ENCODE data around the gene SHANK3. TPM values are rescaled to one million over a fixed set of nuclear protein-coding genes. Genes with fewer than 3 reads are reported as not detected.

SHANK3 gene
- total RNA-seq, 1 experiment from 2014 or later: 0.19 TPM

DNA sequence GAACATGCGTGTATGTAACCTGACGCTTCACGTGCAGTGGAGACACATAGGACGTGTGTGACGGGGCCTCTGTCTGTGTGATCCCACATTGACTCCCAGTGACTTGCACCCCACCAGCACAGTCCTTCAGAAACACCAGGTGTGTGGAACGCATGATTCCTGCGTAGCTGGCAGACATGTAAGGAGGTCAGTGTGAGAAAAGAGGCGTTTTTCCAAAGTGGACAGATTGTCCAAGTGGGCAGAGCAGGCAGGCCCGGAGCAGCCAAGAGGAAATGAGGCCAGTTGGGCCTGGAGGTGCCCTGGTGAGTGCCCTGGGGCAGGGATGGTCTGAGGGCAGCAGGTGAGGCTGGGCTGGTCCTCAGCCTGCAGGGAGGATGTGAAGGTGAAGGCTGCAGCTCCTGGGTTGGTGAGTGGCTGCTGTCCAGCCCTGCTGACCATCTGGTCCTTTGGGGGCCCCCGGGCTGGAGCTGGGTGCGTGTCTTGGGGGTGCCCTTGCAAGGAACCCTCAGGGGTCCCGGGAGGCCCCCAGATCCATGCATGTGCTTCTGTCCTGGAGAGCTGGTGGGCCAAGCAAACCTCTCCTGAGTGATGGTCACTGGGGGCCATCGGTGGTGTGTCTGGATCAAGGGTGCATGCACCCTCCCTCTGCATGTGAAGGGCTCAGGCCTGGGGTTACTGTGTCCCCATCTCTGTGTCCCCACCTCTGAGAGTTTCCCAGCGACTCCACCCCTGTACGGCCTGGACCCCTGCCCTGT, 26.6 kb downstream of the SHANK3 start:
- no peak for DNase-seq (ENCODE audit: low spot score)

DNA sequence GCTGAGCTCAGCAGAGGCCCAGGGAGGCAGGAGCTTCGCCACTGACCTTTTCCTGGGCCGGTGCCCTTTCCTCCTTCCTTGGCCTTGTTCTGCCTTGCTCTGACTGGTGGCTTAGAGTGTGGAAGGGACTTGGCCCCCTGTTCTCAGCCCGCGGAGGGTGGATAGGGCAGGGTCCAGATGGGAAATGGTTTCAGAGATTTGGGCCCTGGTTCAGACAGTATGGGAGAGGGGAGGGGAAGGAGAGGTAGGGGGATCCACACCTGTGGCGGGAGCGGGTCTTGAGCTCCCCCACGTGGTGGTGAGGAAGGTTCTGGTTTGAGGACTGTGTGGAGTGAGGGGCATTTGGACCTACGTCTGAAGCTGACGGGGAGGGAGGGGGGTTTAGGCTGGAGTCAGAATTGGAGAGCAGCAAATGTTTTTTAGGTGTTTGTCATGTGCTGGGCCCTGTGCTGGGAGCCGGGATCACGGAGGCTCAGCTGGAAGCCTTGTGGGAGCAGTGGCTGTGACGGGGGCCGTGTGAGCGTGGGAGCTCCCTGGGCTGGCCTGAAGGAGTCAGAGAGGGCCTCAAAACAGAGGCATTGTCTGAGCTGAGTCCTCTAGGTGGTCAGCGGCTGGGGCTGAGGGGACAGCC, 27.2 kb downstream of the SHANK3 start:
- DNase-seq (ENCODE audit: low spot score): no peak

DNA sequence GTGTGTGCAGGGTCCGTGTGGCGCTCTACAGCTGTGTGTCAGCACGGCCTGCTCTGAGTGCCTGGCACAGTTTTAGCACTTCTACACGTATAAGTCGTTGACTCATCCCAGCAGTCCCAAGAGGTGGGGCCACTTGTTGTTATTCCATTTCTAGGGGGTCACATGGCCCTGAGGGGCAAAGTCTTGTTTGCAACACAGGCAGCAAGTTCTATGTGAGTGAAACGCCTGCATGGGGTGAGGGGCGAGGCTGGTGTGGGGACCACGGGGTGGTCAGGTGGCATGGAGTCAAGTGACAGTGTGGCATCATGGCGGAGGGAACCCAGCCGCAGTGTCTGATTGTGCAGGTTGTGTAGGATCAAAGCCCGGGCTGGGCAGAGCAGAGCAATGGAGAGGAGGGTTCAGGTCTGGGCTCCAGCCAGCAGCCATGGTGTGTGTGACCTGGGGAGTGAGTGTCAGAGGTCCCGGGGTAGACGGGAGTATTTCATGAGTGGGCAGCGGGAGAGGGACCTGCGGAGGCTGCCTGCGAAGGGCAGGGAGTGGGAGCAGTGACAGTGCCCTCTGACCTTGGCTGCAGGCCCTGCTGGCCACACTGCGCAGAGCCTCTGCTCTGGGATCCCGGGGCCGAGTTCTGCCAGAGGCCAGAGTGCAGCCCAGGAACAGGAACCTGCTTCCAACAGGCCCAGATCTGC, 27.9 kb downstream of the SHANK3 start:
- no peak for DNase-seq (ENCODE audit: low spot score)

DNA sequence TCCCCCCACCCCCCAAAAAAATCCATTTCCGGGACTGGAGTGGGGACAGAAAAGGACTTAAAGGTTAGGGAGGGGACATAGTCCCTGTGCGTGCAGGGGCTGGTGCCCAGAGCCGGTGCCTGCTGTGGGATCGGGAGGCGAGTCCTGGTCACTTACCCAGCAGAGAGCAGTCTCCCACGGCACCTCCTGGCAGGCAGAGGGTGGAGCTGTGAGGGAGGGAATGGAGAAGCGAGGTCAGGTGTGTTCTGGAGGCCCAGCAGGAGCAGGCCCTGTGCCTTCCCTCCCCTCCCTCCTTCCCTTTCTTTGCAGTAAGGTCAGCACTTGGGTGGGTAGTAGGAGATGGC, 28.4 kb downstream of the SHANK3 start:
- no peak for DNase-seq (ENCODE audit: low spot score)

DNA sequence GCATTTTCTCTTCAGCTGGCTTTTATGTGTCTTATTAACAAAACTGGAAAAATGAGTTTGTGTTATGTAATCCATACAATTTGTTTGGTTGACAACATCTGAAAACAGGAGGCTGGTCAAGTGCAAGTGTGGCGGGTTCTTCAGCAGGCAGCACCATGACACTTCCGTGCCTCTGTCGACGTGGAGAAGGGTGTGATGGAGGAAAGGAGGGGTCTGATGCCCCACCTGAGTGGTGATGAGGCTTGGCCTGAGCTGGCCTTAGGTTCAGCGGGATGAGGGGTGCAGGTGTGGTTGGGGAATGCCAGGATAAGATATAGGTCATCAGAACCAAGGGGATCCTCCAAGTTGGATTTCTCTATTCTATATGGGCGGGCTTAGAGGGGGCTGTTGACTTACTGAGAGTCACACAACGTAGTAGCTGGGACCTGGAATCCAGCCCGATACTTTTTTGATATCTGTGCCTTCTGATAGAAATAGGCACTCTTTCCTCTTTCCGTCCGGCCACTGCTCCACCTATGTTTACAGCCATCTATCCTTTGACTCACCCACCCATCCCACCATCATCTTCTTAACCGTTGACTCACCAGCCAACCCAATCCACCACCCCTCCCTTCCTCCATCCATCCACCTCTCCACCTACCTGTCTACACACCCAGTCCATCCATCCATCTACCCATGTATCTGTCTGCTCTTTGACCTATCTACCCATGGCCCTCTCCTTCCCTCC, 29.0 kb downstream of the SHANK3 start:
- no peak for DNase-seq (ENCODE audit: low spot score)

DNA sequence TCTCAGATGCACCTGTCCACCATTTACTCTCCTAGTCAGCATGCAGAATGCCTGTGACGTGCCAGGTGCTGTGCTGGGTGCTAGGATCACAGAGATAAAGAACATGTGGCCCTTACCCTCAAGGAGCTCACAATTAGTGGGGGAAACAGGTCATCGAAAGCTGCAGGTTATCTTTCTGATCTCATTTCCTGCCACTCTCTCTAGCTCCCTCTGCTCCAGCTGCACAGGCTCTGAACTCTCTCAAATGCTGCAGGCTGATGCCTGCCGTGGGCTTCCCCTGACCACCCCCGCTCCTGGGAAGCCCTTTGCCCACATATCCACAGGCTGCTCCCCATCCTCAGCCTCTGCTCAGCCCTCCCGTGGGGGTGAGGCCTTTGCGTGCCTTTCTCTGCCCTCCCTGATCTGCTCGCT, 29.6 kb downstream of the SHANK3 start:
- no peak for DNase-seq (ENCODE audit: low spot score)

DNA sequence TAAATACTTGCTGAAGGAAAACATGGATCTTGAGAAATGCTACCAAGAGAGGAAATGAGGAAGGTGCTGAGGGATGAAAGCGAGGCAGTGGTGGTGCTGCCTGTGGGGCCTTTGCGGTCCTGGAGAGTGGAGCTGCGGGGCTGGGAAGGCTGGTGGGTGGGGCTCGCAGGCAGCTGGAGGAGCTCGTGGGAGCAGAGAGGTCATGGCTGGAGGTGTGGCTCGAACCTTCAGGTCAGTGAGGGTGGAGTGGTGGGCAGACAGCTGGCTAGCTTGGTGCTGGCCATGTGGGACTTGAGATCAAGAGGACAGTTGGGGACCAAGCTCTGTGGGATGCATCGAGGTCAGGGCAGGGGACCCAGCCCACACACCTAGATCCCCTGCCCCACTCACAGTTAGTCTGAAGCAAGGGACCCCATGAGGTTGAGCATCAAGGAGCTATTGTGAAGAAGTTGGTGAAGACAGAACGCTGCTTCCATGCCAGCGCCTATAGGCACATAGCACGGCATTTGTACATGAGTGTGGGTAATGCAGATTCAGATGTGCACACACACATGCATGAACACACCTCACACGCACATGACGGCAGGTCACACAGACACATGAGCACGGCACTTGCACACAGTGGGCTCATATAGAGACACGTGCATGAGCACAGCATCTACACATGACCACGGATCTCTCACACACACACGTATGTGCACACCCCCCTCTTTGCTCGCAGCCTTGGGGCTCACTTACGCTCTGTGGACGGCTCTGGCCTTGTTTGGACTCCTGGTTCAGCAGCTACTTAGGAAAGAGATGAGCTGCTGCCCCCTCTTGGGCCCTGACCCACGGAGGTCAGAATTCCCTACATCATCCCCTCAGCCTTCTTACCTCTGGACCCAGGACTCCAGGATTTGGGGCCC, 30.4 kb downstream of the SHANK3 start:
- DNase-seq (ENCODE audit: low spot score): no peak

DNA sequence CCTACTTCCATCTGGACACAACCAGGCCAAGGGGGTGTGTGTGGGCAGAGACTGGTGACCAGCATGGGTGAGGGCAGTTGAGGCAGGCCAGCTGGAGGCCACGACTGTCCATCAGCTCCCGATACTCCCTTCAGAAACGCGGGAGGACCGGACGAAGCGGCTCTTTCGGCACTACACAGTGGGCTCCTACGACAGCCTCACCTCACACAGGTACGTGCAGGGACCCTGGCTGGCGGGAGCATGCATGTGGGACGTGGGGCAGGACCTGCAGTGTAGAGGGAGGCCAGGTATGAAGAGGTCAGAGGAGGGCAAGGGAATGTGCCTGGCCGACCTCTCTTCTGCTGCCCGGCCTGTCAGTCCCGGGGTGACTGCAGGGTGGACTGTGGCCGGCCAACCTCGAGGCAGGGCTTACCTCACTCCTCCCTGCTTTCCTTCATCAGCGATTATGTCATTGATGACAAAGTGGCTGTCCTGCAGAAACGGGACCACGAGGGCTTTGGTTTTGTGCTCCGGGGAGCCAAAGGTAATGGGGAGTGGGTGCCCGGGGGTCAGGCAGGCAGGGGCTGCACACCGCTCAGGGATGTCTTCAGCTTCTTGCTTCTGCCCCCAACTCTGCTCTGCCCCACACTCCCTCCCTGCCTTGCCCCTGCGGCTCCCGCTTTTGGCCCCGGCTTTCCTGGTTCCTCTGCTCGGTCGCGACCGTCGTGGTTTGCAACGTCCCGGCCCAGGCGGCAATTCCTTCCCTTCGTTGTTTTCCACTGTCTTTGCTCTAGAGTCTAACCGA, 31.3 kb downstream of the SHANK3 start:
- DNase-seq (ENCODE audit: low spot score): no peak

DNA sequence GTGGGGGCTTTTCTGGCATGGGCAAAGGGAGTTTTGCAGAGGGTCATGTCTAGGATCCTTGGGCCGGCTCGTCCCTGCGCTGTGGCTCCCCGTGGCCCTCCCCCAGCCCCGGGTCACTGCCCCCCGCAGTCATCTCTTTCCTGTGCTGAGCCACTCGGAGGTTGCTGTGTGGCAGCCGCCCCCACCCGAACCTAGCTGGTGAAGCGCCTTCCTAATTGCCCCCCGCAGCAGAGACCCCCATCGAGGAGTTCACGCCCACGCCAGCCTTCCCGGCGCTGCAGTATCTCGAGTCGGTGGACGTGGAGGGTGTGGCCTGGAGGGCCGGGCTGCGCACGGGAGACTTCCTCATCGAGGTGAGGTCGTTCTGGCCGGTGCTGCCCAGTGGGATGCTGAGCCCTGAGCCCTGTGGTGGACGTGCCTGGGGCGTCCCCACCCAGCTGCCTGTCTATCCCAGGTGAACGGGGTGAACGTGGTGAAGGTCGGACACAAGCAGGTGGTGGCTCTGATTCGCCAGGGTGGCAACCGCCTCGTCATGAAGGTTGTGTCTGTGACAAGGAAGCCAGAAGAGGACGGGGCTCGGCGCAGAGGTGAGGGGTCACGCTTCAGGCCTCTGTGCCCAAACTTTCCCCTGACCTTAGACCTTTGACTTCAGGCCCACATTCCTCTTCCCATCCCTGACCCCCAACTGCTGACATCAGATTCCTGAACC, 32.0 kb downstream of the SHANK3 start:
- no peak for DNase-seq (ENCODE audit: low spot score)

DNA sequence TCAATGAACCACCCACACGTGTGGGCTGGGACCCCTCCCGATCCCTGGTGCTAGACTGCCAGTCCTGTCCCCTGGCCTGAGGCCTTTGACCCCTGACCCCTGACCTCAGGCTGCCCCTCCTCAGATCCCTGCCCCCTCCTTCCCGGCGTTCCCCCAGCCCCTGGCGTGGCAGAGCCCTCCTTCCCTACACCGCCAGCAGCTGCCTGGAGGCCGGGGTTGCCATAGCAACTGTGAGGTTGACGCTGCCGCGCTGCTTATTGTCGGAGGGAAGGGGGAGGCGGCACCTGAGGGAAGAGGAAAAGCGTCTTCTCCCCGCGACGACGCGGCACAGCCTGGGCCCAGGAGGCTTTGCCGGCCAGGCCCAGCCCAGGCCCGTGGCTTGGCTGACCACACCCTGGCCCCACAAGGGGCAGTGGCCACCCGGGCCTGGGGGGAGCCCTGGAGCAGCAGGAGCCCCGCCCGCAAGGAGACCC, 32.6 kb downstream of the SHANK3 start:
- DNase-seq (ENCODE audit: low spot score): no peak

DNA sequence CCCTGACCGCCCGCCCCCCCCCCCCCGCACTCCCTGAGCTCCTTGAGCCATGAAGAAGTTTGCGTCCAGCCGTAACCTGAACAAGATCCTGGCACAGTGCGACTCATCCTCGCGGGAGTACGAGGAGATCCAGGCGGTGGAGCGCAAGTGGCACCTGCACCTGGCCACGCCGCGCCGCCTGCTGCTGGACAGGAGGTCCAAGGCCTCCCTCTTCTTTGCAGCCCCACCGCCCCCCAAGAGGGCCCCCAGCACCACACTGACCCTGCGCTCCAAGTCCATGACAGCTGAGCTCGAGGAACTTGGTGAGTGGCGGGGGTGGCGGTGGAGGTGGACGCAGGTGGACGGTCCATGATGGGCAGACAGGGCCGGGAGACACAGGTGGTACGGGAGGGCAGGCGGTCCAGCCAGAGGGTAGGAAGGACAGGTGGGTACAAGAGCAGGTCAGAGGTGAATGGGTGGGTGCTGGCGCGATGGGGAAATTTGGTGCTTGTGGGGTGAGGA, 33.3 kb downstream of the SHANK3 start:
- DNase-seq (ENCODE audit: low spot score): no peak

DNA sequence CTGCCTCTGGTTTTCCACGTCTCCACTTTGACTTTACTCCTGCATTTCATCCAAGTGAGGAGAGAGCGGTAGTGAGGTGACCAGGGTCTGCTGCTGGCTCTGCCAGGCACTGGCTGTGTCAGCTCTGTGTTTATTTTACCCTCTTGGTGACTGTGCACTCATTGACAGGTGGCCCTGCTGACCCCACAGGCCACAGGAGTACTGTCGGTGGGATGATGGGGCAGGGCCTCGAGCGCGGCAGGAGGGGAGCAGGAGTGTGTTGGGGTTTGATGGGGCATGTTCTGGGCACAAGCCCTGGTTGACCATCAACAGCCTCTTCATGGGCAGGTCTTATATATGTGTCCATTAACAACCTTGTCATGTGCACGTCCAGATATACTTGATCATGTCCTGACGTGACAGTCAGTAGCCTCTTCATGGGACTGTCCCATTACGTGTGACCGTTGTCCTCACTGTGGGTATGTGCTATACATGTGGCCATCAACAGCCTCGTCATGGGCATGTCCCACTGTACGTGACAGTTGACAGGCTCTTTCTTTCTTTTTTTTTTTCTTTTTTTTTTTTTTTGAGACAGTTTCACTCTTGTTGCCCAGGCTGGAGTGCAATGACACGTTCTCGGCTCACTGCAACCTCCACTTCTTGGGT, 34.0 kb downstream of the SHANK3 start:
- no peak for DNase-seq (ENCODE audit: low spot score)

DNA sequence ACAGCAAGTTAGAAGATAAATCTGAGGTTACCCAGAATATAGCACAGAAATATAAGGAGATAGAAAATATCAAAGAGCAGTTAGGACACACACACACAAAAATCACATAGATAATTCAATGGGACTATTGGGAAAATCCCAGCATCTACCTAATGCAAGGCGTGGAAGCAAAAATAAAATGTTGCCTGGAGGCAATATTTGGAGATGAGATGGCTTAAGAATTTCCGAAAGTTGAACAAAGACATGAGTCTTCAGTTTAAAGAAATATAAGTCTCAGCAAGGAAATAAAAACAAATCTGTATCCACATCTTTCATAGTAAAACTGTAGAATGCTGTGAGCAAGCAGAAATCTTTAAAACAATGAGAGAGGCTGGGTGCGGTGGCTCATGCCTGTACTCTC, 35.9 kb downstream of the SHANK3 start:
- DNase-seq (ENCODE audit: low spot score): no peak

DNA sequence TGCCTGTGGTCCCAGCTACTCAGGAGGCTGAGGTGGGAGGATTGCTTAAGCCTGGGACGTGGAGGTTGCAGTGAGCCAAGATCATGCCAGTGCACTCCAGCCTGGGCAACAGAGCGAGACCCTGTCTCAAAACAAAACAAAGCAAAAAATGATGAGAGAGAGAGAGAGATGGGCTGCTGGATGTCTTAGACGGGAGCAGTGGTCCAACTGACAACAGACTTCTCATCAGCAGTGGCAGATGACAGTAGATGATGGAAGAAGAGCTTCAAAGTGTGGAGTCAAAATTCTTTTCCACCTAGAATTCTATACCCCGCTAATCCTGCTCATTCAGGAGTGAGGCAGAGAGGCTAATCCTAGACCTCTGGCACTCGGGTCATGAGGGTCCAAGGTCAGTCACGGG, 36.4 kb downstream of the SHANK3 start:
- DNase-seq (ENCODE audit: low spot score): no peak

DNA sequence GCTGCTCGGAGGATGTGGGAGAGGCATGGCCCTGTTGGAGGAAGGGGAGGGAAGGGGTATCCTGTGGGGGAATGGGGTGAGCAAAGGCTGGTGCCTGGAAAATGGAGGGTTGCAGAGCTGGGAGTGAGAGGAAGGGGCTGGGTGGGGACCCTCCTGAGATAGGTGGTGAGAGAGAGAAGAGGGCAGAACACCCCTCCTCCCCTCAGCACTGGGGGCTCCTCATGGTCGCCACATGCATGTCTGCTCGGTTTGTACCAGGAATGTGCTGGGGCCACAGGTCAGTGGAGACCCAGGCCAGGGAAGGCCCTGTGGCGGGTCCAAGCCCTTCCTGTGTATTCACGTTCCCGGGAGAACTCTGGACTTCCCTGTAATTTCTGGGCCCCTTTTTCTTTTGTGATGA, 37.6 kb downstream of the SHANK3 start:
- DNase-seq (ENCODE audit: low spot score): no peak

DNA sequence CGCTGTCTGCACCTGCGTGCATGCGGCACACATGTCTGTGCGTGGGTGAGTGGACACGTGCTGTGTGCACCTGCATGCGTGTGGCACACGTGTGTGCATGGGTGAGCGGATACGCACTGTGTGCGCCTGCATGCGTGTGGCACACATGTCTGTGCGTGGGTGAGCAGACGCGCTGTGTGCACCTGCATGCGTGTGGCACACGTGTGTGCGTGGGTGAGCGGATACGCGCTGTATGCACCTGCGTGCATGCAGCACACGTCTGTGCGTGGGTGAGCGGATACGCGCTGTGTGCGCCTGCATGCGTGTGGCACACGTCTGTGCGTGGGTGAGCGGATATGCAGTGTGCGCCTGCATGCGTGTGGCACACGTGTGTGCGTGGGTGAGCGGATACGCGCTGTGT, 38.3 kb downstream of the SHANK3 start:
- DNase-seq (ENCODE audit: low spot score): no peak

DNA sequence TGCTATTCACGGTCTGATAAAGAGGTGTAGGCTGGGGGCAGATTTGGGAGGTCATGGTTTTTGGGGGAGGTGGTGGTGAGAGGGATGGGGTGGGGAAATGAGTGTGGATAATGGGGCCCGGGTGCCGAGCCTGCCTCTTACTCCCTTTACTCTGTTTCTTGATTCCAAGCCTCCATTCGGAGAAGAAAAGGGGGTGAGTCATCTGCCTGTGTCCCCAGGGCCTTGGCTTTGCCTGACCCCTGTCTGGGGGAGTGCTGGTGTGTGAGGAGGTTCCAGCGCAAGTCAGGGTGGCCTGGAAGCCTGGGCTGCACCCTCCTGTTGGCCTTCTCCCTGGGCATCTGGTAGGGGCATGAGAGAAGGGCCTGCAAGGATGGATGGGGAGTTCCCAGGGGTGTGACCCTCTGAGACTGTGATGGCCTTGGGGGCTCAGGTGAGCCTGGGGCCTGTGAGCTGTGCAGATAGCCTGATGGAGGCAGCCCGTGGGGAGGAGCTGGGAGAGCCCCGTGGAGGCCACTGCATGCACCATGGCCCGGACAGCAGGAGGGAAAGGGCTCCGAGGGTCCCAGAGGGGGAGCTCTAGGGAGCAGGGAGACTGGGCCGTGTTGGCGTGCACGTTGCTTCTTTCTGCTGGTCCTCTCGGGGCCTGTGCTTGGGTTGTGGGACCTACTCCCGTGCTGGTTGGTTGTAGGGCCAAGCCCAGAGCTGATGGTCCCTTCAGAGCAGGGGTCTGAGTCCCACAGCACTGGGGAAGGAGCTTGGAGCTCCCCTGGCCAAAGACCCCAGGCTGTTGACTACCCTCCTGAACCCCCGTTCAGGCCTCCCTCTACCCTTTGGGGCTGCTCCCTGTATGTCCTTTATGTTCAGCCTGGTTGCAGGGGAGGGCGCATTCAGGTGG, 39.1 kb downstream of the SHANK3 start:
- DNase-seq (ENCODE audit: low spot score): no peak

DNA sequence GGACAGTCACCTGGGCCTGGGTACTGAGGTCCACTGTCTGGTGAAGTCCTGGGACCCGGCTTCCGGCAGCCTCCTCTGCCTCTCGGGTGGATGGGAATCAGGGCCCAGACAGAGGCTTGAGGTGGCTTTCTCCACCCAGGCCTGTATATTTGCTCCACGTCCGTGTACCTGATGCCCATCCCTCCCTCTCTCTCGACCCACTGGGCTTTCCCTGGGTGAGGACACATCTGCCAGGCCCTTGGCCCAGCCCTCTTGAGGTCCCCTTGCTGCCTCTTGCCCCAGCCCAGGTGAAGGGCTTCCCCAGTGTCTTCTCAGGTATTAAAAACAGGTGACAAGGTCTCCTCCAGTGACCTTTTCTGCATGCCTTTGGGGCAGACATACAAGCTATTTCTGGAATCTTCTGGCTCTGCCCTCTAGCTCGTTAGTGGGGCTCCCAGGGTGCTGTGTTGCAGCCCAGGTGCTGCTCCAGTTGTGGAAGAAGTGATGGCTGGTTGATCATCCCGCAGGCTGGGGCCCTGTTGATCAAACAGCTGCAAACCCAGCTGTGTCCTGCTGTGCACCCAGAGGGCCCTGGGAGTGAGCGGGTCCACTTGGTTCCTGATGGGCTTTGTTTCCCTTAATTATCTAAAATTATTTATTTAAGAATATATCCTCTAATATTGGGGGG, 39.9 kb downstream of the SHANK3 start:
- no peak for DNase-seq (ENCODE audit: low spot score)

All from H4 (cell line).